ENCODE data around the gene SMIM17. TPM values are rescaled to one million over a fixed set of nuclear protein-coding genes. Genes with fewer than 3 reads are reported as not detected.
"Not testable (repeated sequence)": the region's sequence is repeated elsewhere in the genome, so short reads cannot be mapped to it uniquely, and the experiment has no call there.

Gene SMIM17
- total RNA-seq, 4 donors from 2014 or later: not detected

DNA sequence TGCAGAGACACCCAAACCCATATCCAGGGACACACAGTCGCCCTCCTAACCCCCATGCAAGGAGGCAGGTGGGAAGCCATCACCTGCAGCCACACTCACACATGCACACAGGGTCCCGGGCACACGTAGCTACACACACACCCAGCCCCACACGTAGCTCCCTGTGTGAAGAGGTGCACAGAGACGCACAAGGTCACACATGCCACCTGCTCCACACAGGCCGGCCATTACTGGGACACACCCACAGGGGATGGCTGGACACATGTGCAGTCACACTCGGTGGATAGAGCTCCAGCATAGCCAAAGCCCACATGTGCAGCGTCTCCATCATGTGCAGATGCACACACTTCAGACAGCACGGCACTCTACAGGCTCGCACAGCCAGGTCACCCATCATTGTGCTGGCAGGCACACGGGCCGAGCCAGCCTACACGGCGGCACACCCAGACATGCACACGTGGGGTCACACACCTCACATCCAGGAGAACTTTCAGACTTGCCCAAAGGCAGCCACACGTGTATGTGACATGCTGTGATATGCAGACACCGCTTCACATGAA lies 27.5 kb downstream of the SMIM17 start:
- no peak overlapping the region for H3K4me3 ChIP-seq (ENCODE audit: low read depth, poor library complexity, severe bottlenecking)
- TF ChIP-seq, protein P1, sequence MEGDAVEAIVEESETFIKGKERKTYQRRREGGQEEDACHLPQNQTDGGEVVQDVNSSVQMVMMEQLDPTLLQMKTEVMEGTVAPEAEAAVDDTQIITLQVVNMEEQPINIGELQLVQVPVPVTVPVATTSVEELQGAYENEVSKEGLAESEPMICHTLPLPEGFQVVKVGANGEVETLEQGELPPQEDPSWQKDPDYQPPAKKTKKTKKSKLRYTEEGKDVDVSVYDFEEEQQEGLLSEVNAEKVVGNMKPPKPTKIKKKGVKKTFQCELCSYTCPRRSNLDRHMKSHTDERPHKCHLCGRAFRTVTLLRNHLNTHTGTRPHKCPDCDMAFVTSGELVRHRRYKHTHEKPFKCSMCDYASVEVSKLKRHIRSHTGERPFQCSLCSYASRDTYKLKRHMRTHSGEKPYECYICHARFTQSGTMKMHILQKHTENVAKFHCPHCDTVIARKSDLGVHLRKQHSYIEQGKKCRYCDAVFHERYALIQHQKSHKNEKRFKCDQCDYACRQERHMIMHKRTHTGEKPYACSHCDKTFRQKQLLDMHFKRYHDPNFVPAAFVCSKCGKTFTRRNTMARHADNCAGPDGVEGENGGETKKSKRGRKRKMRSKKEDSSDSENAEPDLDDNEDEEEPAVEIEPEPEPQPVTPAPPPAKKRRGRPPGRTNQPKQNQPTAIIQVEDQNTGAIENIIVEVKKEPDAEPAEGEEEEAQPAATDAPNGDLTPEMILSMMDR (IDR thresholded peaks at IDR 0.05): no peak
- TF ChIP-seq POLR2A (IDR thresholded peaks at IDR 0.05): no peak
- peak in 1 of 2 donors; percentile 60 for DNase-seq (ENCODE audit: low spot score in 2 of 2)
- WGBS, 2 donors: 56 to 62% methylated on average over 17 of the region's 17 CpGs
- intact Hi-C loops (cut with DNase I; ENCODE audit: low total_unique reads): no loop called here

DNA sequence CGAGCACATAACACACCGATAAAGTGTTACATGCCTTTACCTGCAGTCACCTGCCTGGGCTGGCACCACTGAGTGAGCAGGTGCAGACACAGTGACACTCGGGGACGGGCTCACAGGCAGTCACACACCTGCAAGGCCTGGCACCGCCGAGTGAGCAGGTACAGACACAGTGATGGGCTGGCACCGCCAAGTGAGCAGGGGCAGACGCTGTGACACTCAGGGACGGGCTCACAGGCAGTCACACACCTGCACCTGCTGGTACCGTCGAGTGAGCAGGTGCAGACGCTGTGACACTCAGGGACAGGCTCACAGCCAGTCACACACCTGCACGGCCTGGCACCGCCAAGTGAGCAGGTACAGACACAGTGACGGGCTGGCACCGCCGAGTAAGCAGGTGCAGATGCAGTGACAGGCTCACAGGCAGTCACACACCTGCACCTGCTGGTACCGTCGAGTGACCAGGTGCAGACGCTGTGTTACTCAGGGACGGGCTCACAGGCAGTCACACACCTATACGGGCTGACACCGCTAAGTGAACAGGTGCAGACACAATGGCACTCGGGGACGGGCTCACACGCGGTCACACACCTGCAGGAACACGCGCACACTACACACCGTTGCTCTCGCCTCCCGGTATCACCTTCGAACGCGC lies 28.1 kb downstream of the SMIM17 start:
- 24 to 36% methylated on average over 12 to 30 of the region's 35 CpGs for WGBS, 2 donors
- DNase-seq (ENCODE audit: low spot score in 2 of 2): peak in 1 of 2 donors; percentile 71
- no peak for TF ChIP-seq POLR2A (IDR thresholded peaks at IDR 0.05)
- TF ChIP-seq, protein P1 (IDR thresholded peaks at IDR 0.05): no peak
- intact Hi-C loops (cut with DNase I; ENCODE audit: low total_unique reads): no loop called here
- peak overlapping the region; percentile 46 for H3K4me3 ChIP-seq (ENCODE audit: low read depth, poor library complexity, severe bottlenecking)

DNA sequence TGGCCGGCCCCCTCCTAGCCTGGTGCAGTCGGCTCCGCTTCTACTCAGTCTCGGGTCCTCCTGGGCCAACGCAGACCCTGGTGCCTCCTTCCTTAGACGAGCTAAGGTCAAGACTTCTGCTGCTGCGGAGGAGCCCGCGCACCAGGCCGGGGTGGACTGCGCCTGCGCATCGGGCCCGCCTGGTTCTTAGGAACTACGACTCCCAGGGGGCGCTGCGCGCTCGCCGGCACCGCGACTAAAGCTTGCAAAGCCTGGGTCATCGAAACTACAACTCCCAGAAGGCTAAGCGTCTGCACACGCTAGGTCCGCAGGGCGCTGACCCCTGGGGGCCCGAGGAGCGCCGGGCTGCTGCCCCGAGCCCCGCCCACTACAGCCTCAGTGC lies 28.6 kb downstream of the SMIM17 start, which contains the start of gene ZNF835:
Gene ZNF835, minus strand, starts transcription at position 145 of the 382 bp plus-strand sequence. CDS start 6,559 bp downstream, outside the sequence.
- intact Hi-C loops (cut with DNase I; ENCODE audit: low total_unique reads): no loop called here
- WGBS, 2 donors: 0 to 1% methylated on average over 10 to 19 of the region's 32 CpGs
- H3K4me3 ChIP-seq (ENCODE audit: low read depth, poor library complexity, severe bottlenecking): peak within 1 kb of the TSS; percentile 46
- no peak for TF ChIP-seq POLR2A (IDR thresholded peaks at IDR 0.05)
- TF ChIP-seq, protein P1 (IDR thresholded peaks at IDR 0.05): no peak
- peak; percentile 73 to 96 for DNase-seq (ENCODE audit: low spot score in 2 of 2)

- intact Hi-C loops (cut with DNase I; ENCODE audit: low total_unique reads); DNase-seq (ENCODE audit: low spot score in 2 of 2); H3K4me3 ChIP-seq (ENCODE audit: low read depth, poor library complexity, severe bottlenecking): not testable (repeated sequence)
- WGBS, 2 donors: 76 to 83% methylated on average over 2 of the region's 2 CpGs
Measured at GRCh38 chr19:56672610-56673009, 29.7 kb downstream of the SMIM17 start.

DNA sequence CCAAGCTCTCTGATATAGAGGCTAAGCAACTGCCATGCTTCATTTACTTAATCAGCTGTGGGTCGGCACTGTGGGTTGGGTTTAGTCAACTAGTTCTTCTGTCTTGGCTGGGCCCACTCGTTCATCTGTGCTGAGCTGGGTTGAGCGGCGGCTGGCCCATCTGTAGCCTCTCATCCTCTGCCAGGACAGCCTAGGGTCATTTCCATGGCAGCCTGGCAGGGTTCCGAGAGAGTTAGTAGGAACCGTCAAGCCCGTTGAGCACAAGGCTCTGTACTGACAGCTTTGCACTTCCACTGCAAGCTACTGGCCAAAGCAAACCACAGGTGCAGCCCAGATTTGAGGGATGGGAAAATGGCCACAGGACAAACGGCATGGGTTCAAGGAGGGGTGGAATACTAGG lies 35.2 kb downstream of the SMIM17 start:
- intact Hi-C loops (cut with DNase I; ENCODE audit: low total_unique reads): no loop called here
- WGBS, 2 donors: 48 to 59% methylated on average over 6 to 8 of the region's 8 CpGs

GRCh38 chr19:56681702-56682101 lies 38.7 kb downstream of the SMIM17 start:
- DNase-seq (ENCODE audit: low spot score in 2 of 2): no peak
- no peak for TF ChIP-seq POLR2A (IDR thresholded peaks at IDR 0.05)
- TF ChIP-seq, protein P1 (IDR thresholded peaks at IDR 0.05): no peak
- WGBS, 2 donors: 59 to 65% methylated on average over 8 of the region's 8 CpGs
- no peak overlapping the region for H3K4me3 ChIP-seq (ENCODE audit: low read depth, poor library complexity, severe bottlenecking)
- intact Hi-C loops (cut with DNase I; ENCODE audit: low total_unique reads): no loop called here

More for the DNA sequence above, 35.2 kb downstream of the SMIM17 start:
- TF ChIP-seq, protein P1 (IDR thresholded peaks at IDR 0.05): no peak
- no peak for TF ChIP-seq POLR2A (IDR thresholded peaks at IDR 0.05)
- no peak overlapping the region for H3K4me3 ChIP-seq (ENCODE audit: low read depth, poor library complexity, severe bottlenecking)
- no peak for DNase-seq (ENCODE audit: low spot score in 2 of 2)
